ENCODE results near the gene LSM12.

- TF ChIP-seq CTCF (IDR thresholded peaks at IDR 0.05) (no peak), ZFX (IDR thresholded peaks at IDR 0.05; ENCODE audit: borderline replicate concordance) (no peak)
Observed at GRCh38 chr17:44079877-44080821, 13.7 kb upstream of the LSM12 start.
